Trophoblast cell (in vitro differentiated cells and primary cell): ENCODE results near the gene NPLOC4.
A peak's percentile ranks its signal among the peaks of the same experiment; 100 is the strongest.

Experiments used
- DNase-seq, 2 donors: peaks; one replicate each; pipeline ENCODE4 v3.0.0-alpha.2; 2016
- H2AFZ ChIP-seq: 2 replicates; pipeline ENCODE4 v1.6.1; 2013; ENCODE audit warnings: low read length, moderate library complexity, mild to moderate bottlenecking; ENCODE audit not compliant: insufficient read depth, poor library complexity
- H2AK5ac ChIP-seq: 2 replicates; pipeline ENCODE4 v1.6.1; 2013; ENCODE audit warnings: mild to moderate bottlenecking, low read length
- H2BK120ac ChIP-seq: 2 replicates; pipeline ENCODE4 v1.6.1; 2013; ENCODE audit warnings: low read length, mild to moderate bottlenecking, moderate library complexity; ENCODE audit not compliant: insufficient read depth, poor library complexity
- H2BK12ac ChIP-seq: 2 replicates; pipeline ENCODE4 v1.6.1; 2013; ENCODE audit warnings: mild to moderate bottlenecking, low read length, moderate library complexity
- H2BK5ac ChIP-seq: 2 replicates; pipeline ENCODE4 v1.6.1; 2013; ENCODE audit warnings: low read length, low read depth, moderate library complexity, mild to moderate bottlenecking; ENCODE audit not compliant: poor library complexity
- H3K14ac ChIP-seq: 2 replicates; pipeline ENCODE4 v1.6.1; 2013; ENCODE audit warnings: mild to moderate bottlenecking, low read length
- H3K18ac ChIP-seq: 2 replicates; pipeline ENCODE4 v1.6.1; 2013; ENCODE audit warnings: mild to moderate bottlenecking, low read length
- H3K23ac ChIP-seq: 2 replicates; pipeline ENCODE4 v1.6.1; 2013; ENCODE audit warnings: low read length
- H3K27ac ChIP-seq: 2 replicates; pipeline ENCODE4 v1.5.1; 2013; ENCODE audit warnings: low read depth, mild to moderate bottlenecking, inconsistent platforms, low read length, moderate library complexity
- H3K27me3 ChIP-seq: 2 replicates; pipeline ENCODE4 v1.6.1; 2013; ENCODE audit warnings: inconsistent platforms, mild to moderate bottlenecking, low read length, moderate library complexity; ENCODE audit not compliant: insufficient read depth
- H3K36me3 ChIP-seq, 2 experiments: 1 replicate in 1 of 2; 2 replicates in 1 of 2; pipeline ENCODE4 v1.6.1; 2013; ENCODE audit warnings: low read length in 2 of 2, mild to moderate bottlenecking in 2 of 2, moderate library complexity in 1 of 2; ENCODE audit not compliant: insufficient read depth in 2 of 2, control insufficient read depth in 1 of 2
- H3K4ac ChIP-seq: 2 replicates; pipeline ENCODE4 v1.6.1; 2013; ENCODE audit warnings: low read depth, mild to moderate bottlenecking, low read length, moderate library complexity
- H3K4me1 ChIP-seq, 2 experiments: 1 replicate in 1 of 2; 2 replicates in 1 of 2; pipeline ENCODE4 v1.6.1; 2013; ENCODE audit warnings: low read length in 2 of 2, mild to moderate bottlenecking in 2 of 2, moderate library complexity in 1 of 2; ENCODE audit not compliant: insufficient read depth in 2 of 2, control insufficient read depth in 1 of 2
- H3K4me2 ChIP-seq: 2 replicates; pipeline ENCODE4 v1.6.1; 2013; ENCODE audit warnings: inconsistent platforms, mild to moderate bottlenecking, low read length, moderate library complexity
- H3K4me3 ChIP-seq: 2 replicates; pipeline ENCODE4 v1.5.1; 2013; ENCODE audit warnings: mild to moderate bottlenecking, low read depth, low read length, inconsistent platforms
- H3K79me1 ChIP-seq: one replicate; pipeline ENCODE4 v1.6.1; 2013; ENCODE audit warnings: low read length
- H3K79me2 ChIP-seq: 2 replicates; pipeline ENCODE4 v1.6.1; 2013; ENCODE audit warnings: low read length, mild to moderate bottlenecking; ENCODE audit not compliant: control insufficient read depth, insufficient read depth, poor library complexity
- H3K9ac ChIP-seq: 2 replicates; pipeline ENCODE4 v1.6.1; 2013; ENCODE audit warnings: mild to moderate bottlenecking, low read length
- H3K9me3 ChIP-seq: 2 replicates; pipeline ENCODE4 v1.6.1; 2013; ENCODE audit warnings: low read depth, mild to moderate bottlenecking, control low read depth, inconsistent platforms, low read length; ENCODE audit not compliant: insufficient read depth
- H4K12ac ChIP-seq: 2 replicates; pipeline ENCODE4 v1.6.1; 2013; ENCODE audit warnings: low read depth, mild to moderate bottlenecking, low read length, moderate library complexity
- H4K8ac ChIP-seq: 2 replicates; pipeline ENCODE4 v1.6.1; 2013; ENCODE audit warnings: low read depth, mild to moderate bottlenecking, low read length, moderate library complexity
- H4K91ac ChIP-seq: one replicate; pipeline ENCODE4 v1.6.1; 2013; ENCODE audit warnings: low read depth, mild to moderate bottlenecking, low read length, moderate library complexity
- WGBS: extraction: QIAGEN DNeasy Blood & Tissue Kit; methylation state at CpG from one replicate; pipeline ENCODE4 v1.1.7; 2013; ENCODE audit warnings: missing lambda C conversion rate; ENCODE audit not compliant: insufficient read length, insufficient coverage; ENCODE audit errors: extremely low coverage; 5-methylcytosine and 5-hydroxymethylcytosine counted together

The NPLOC4 gene

GRCh38 chr17:81638683-81639082, 1.8 kb upstream of the NPLOC4 start:
- Histone ChIP-seq H3K79me1 (peaks cover 8% of the 10 kb centered on the region), H3K23ac (no peak overlapping the region), H3K4me3 (no peak overlapping the region), H3K4me2 (no peak overlapping the region), H2AFZ (no peak overlapping the region), H3K9ac (no peak overlapping the region), H4K12ac (no peak overlapping the region), H2BK5ac (no peak overlapping the region), H3K14ac (no peak overlapping the region), H3K18ac (no peak overlapping the region), H2AK5ac (no peak overlapping the region), H3K27me3 (no peaks in the 10 kb centered on the region), H4K8ac (no peak overlapping the region), H3K27ac (no peak overlapping the region), H3K4ac (no peak overlapping the region), H4K91ac (no peak overlapping the region), H3K4me1 (peaks cover 8 to 16% of the 10 kb centered on the region in 2 experiments), H3K79me2 (peaks cover 13% of the 10 kb centered on the region), H3K36me3 (peaks cover 0 to 3% of the 10 kb centered on the region in 2 experiments), H2BK120ac (no peak overlapping the region), H3K9me3 (no peaks in the 10 kb centered on the region), H2BK12ac (no peak overlapping the region)
- no CpG with 5 or more reads among the region's 4 CpGs for WGBS
- DNase-seq: peak in 1 of 2 donors; percentile 64

DNA sequence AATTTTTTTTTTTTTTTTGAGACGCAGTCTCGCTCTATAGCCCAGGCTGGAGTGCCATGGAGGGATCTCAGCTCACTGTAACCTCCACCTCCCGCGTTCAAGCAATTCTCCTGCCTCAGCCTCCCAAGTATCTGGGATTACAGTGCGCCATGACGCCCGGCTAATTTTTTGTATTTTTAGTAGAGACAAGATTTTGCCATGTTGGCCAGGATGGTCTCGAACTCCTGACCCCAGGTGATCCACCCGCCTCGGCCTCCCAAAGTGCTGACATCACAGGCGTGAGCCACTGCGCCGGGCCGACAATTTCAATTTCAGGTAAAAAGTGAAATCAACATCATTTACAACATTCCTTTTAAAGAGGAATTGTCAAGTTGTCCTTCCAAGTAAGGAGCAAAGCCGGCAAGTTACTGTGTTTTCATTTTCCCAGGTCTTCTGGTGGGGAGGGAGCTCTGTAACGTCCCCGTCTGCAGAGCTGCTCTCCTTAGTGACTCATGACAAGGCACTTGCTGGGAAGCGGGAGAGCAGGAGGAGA, 873 bp downstream of the NPLOC4 start:
- Histone ChIP-seq H3K27me3 (no peaks in the 10 kb centered on the region), H2BK120ac (peak overlapping the region; percentile 89), H3K4me3 (peak overlapping the region; percentile 93), H3K23ac (no peak overlapping the region), H4K91ac (peak overlapping the region; percentile 97), H3K36me3 (peaks cover 4 to 5% of the 10 kb centered on the region in 2 experiments), H3K4ac (peak overlapping the region; percentile 100), H3K79me2 (peaks cover 13% of the 10 kb centered on the region), H2AFZ (peak overlapping the region; percentile 96), H2BK12ac (peak overlapping the region; percentile 68), H3K9ac (peak overlapping the region; percentile 95), H4K8ac (peak overlapping the region; percentile 96), H3K14ac (peak overlapping the region; percentile 100), H3K4me2 (peak overlapping the region; percentile 87), H2BK5ac (peak overlapping the region; percentile 99), H4K12ac (peak overlapping the region; percentile 99), H3K27ac (peak overlapping the region; percentile 91), H3K79me1 (peaks cover 8% of the 10 kb centered on the region), H3K9me3 (no peaks in the 10 kb centered on the region), H3K4me1 (peaks cover 6 to 7% of the 10 kb centered on the region in 2 experiments), H2AK5ac (peak overlapping the region; percentile 99), H3K18ac (peak overlapping the region; percentile 100)
- peak; percentile 61 to 74 for DNase-seq
- WGBS: no CpG with 5 or more reads among the region's 18 CpGs

DNA sequence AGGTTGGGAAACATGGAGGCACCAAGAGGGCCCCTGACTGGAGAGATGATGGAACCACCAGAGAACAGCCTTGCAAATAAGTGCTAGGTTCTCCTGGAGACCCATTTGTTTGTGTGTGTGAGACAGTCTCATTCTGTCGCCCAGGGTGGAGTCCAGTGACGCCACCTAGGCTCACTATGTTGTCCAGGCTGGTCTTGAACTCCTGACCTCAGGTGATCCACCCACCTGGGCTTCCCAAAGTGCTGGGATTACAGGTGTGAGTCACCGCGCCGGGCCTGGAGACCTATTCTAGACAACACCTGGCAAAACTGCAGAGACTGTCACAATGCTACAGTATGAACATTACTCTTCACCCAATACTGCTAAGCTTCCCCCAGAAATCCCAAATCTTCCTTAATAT, 1.5 kb downstream of the NPLOC4 start:
- H2BK120ac ChIP-seq: no peak overlapping the region
- H4K12ac ChIP-seq: no peak overlapping the region
- H3K9me3 ChIP-seq: no peaks in the 10 kb centered on the region
- peaks cover 15% of the 10 kb centered on the region for H3K79me2 ChIP-seq
- DNase-seq: peak; percentile 61 to 70
- H2BK5ac ChIP-seq: no peak overlapping the region
- no peak overlapping the region for H3K23ac ChIP-seq
- no CpG with 5 or more reads among the region's 5 CpGs for WGBS
- H2AFZ ChIP-seq: no peak overlapping the region
- H3K4ac ChIP-seq: peak overlapping the region; percentile 100
- no peak overlapping the region for H3K9ac ChIP-seq
- H3K4me3 ChIP-seq: no peak overlapping the region
- no peak overlapping the region for H2AK5ac ChIP-seq
- peaks cover 8% of the 10 kb centered on the region for H3K79me1 ChIP-seq
- peak overlapping the region; percentile 87 for H3K4me2 ChIP-seq
- H3K27ac ChIP-seq: no peak overlapping the region
- no peak overlapping the region for H3K14ac ChIP-seq
- H3K18ac ChIP-seq: no peak overlapping the region
- no peak overlapping the region for H4K91ac ChIP-seq
- H3K36me3 ChIP-seq: peaks cover 6 to 8% of the 10 kb centered on the region in 2 experiments
- no peaks in the 10 kb centered on the region for H3K27me3 ChIP-seq
- no peak overlapping the region for H4K8ac ChIP-seq
- no peak overlapping the region for H2BK12ac ChIP-seq
- peaks cover 6 to 7% of the 10 kb centered on the region in 2 experiments for H3K4me1 ChIP-seq

DNA sequence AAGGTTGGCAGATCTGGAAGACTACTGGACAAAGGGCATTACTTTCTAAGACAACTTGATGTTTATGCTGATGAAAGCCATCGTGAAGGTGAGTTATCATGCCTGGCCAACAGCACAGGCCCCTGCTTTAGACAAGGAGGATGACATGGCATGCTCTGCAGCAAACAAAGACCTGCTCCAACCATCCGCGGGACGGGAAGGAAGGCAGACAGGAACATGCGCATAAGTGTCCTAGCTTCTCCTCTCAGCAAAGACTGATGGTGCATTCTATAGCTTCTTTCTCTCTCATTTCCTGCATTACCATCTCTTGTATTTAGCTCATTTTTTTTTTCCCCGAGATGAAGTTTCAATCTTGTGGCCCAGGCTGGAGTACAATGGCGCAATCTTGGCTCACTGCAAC, 5.4 kb downstream of the NPLOC4 start:
- WGBS: no CpG with 5 or more reads among the region's 7 CpGs
- no peak overlapping the region for H3K18ac ChIP-seq
- H4K12ac ChIP-seq: no peak overlapping the region

More for the DNA sequence above, 5.4 kb downstream of the NPLOC4 start:
- H3K4me3 ChIP-seq: no peak overlapping the region
- no peak overlapping the region for H3K4me2 ChIP-seq
- no peak for DNase-seq
- peaks cover 4% of the 10 kb centered on the region for H3K79me1 ChIP-seq
- H3K23ac ChIP-seq: no peak overlapping the region
- H3K79me2 ChIP-seq: peaks cover 12% of the 10 kb centered on the region
- no peak overlapping the region for H2BK12ac ChIP-seq
- H3K4ac ChIP-seq: peak overlapping the region; percentile 1
- no peak overlapping the region for H3K9ac ChIP-seq
- no peaks in the 10 kb centered on the region for H3K27me3 ChIP-seq
- H2BK120ac ChIP-seq: no peak overlapping the region
- no peak overlapping the region for H4K8ac ChIP-seq
- no peak overlapping the region for H2BK5ac ChIP-seq
- no peak overlapping the region for H2AK5ac ChIP-seq
- H3K4me1 ChIP-seq: peaks cover 6 to 7% of the 10 kb centered on the region in 2 experiments
- no peak overlapping the region for H2AFZ ChIP-seq
- peaks cover 35 to 36% of the 10 kb centered on the region in 2 experiments for H3K36me3 ChIP-seq
- no peak overlapping the region for H3K27ac ChIP-seq
- H4K91ac ChIP-seq: no peak overlapping the region
- no peak overlapping the region for H3K14ac ChIP-seq
- no peaks in the 10 kb centered on the region for H3K9me3 ChIP-seq
